GM18867 (cell line): ENCODE data around the gene SCYGR7.
"Not testable (repeated sequence)": the region's sequence is repeated elsewhere in the genome, so short reads cannot be mapped to it uniquely, and the experiment has no call there.

Experiments
- ATAC-seq: cut with Tn5 transposase; IDR thresholded peaks from one replicate; pipeline ENCODE4 v1.9.1; 2021; ENCODE audit warnings: mild to moderate bottlenecking, moderate library complexity; ENCODE audit not compliant: unreplicated experiment

Gene SCYGR7, protein sequence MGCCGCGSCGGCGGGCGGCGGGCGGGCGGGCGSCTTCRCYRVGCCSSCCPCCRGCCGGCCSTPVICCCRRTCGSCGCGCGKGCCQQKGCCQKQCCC

GRCh38 chr2:227728035-227728434, at the start of gene SCYGR7:
SCYGR7 (plus strand) TSS chr2:227728335; CDS start chr2:227728335, 0 bp downstream.
- no peak for ATAC-seq

DNA sequence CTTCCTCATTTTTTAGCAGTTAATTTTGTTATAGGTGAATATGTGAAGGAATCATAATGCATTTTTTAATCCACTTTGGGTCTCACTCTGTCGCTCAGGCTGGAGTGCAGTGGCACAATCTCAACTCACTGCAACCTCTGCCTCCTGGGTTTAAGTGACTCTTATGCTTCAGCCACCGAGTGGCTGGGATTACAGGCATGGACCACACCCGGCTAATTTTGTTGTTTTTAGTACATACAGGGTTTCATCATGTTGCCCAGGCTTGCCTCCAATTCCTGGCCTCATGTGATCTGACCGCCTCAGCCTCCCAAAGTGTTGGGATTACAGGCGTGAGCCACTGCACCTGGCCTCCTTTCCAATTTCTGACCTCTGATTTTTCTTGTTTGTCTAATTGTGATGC, 43.9 kb upstream of the SCYGR7 start:
- ATAC-seq = no peak

DNA sequence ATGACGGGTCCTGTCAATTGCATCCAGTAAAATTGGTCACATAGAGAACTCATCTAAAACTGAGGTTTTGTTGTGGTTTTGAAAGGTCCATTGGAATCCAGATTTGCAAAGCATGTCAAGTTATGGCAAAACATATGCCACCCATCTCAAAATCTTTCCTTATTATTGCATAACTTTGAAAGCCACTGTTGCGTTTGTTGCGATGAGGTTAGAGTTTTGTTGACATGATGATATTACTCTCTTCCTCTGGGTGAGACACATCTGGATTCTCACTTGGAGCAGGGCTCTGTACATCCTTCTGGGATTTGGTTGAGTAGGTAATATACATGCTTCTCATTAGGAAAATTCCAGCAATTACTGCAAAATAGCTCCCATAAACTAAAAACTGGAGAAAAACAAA, 40.9 kb upstream of the SCYGR7 start:
- no peak for ATAC-seq

- no peak for ATAC-seq
Measured at GRCh38 chr2:227696990-227697679, 31.0 kb upstream of the SCYGR7 start.

DNA sequence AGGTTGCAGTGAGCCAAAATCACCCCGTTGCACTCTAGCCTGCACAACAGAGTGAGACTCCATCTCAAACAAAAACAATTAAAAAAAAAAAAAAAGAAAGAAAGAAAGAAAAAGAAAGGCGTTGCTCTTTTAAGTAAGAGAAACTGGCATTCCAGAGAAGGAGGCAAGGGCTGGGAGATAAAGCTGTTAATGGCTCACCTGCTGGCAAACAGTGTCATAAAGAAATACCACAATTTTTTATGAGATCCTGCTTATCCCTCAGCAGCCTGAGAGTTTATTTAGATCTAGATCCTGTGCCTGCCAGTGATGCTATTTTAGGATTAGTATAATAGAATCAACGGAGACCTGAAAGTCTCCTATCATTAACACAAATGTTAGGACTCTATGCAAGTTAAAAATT, 26.6 kb upstream of the SCYGR7 start:
- no peak for ATAC-seq

DNA sequence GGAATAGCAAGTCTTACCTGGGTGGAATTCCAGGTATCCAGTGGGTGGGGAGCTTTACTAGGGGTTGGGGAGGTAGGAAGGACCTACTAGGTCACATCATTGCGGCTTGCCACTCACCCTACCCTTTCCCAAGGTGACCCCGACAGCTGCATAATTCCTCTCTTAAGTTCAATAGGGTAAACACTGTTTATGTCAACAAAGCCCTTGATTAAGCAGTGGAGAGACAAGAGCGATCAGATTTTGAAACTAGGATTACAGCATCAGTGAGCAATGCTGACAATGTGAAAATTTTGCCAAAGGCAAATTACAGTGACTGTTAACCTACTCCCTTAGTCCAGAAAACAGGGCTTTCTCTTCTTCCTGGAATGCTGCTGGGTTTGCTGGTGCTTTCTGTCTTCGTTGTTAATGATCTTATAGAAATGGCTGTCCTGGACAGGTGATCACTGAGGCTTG, 24.8 kb upstream of the SCYGR7 start:
- ATAC-seq = no peak

DNA sequence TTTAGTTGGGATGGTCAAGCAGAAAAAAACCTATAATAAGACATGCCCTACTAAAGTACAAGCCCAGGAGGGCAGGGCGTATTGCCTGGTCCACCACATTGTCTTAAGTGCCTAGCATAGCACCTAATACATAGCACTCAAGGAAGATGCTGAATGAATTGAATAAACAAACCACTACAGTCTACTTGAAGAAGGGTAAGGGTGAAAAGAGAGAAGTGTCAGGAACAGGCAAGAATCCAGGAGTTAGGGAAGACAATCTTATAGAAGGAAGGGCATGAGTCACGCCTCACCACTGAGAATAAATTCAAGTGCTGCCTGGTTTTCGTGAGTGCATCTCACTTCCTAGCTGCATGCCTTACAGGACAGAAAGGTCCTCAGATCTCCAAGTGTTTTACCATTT, 24.2 kb upstream of the SCYGR7 start:
- no peak for ATAC-seq

DNA sequence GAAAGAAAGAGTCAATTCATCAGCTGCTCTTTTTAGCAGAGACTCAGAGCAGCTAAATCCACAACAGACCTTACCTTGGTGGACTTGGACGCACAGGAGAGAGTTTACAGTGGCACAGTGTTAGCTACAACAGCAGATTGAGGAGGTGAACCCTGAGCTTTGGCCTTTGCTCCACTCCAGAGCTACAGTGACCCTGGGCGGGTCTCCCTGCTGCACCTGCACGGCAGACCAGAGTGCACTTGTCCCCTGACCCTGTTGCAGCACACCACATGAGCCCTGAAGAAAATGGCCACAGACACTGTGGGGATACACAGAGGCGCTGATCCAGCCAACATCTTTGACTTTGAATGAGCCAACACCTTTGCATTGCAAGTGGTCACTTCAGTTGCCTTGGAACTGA, 21.3 kb upstream of the SCYGR7 start:
- ATAC-seq = no peak

- no peak for ATAC-seq
Measured at GRCh38 chr2:227707390-227707789, 20.7 kb upstream of the SCYGR7 start.

GRCh38 chr2:227710986-227711385, 17.1 kb upstream of the SCYGR7 start:
- no peak for ATAC-seq

DNA sequence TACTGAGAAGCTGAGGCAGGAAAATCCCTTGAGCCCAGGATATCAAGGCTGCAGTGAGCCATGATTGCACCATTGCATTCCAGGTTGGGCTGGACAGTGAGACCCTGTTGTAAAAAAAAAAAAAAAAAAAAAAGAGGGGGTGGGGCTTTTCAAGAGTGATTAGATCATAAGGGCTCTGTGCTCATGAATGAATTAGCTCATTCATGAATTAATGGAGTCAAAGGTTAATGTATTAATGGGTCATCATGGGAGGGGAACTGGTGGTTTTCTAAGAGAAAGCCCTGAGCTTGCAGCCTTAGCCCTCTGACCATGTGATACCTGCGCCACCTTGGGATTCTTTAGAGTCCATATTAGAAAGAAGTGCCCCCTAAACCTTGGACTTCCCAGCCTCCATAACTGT, 14.8 kb upstream of the SCYGR7 start:
- ATAC-seq = no peak

- no peak for ATAC-seq
Measured at GRCh38 chr2:227716501-227716900, 11.6 kb upstream of the SCYGR7 start.

- no peak for ATAC-seq
Measured at GRCh38 chr2:227717687-227718567, 10.2 kb upstream of the SCYGR7 start, which contains the start of gene SLC19A3. SLC19A3 (minus strand) TSS chr2:227718028; CDS start chr2:227702318, 15,710 bp downstream.

DNA sequence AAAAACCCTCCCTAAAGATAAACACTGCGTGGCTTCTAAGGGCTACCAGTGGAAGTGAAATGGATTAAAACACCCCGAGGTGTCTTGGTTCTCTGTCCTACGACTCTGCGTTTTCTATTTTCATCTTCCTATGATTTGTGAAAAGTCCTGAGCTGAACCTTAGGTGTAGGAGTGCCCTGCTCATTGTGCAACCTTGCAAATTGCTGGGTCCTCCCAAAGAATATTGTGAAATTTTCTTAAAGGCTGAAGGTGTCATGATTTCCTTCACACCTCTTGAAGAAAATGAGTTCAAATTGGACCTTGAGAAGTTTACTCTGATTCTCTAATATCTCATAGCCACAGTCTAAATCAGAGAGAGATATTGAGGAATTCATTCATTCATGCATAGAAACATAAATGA, 8.5 kb upstream of the SCYGR7 start:
- no peak for ATAC-seq

DNA sequence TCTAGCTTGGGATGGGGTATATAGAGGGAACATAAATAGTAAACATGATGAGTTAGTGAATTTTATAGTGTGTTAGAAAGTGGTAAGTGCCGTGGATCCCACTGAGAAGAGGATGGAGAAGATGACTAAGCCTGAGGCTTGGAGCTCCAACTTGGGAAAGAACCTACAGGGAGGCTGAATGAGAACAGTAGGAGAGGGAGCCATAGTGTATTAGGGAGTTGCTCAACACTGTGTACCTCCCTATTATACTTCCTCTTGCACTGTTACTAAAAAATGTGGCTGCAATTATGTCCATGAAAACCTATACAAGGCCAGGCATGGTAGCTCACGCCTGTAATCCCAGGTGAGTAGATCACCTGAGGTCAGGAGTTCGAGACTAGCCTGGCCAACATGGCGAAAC, 7.5 kb upstream of the SCYGR7 start:
- no peak for ATAC-seq

DNA sequence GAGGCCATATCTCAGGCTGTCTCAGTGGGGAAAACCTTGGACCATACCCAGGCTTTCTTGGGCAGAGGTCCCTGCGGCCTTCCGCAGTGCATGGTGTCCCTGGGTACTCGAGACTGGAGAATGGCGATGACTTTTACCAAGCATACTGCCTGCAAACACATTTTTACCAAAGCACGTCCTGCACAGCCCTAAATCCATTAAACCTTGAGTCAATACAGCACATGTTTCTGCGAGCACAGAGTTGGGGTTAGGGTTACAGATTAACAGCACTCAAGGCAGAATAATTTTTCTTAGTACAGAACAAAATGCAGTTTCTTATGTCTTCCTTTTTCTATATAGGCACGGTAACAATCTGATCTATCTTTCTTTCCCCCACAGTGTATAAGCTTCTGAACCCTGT, 5.3 kb upstream of the SCYGR7 start:
- not testable (repeated sequence) for ATAC-seq

DNA sequence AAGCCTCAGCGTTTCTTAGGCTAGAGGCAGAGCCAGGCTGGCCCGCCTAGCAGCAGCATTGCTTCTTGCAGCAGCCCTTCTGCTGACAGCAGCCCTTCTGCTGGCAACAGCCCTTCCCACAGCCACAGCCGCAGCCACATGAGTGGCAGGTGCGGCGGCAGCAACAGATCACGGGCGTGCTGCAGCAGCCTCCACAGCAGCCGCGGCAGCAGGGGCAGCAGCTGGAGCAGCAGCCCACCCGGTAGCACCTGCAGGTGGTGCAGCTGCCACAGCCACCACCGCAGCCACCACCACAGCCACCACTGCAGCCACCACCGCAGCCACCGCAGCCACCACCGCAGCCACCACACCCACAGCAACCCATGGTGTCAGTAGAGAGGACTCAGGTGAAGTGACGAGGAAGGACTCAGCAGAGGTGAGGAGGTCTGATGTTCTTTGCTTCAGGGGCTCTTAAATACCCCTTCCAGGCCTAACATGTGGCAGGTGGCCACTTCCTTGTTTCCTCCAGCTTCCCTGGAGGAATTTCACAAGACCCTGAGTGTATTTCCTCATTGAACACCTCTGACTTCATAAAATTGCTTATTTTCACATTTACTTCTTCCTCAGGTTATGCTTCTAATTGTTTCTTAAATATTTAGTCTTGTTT, 3.6 kb upstream of the SCYGR7 start, which contains the start of gene SCYGR6:
Gene SCYGR6, minus strand, starts transcription at position 364 of the 646 bp plus-strand sequence. Its CDS starts 0 bp downstream, at position 364.
- ATAC-seq = no peak

GRCh38 chr2:227739351-227739750, 11.2 kb downstream of the SCYGR7 start:
- ATAC-seq = no peak

DNA sequence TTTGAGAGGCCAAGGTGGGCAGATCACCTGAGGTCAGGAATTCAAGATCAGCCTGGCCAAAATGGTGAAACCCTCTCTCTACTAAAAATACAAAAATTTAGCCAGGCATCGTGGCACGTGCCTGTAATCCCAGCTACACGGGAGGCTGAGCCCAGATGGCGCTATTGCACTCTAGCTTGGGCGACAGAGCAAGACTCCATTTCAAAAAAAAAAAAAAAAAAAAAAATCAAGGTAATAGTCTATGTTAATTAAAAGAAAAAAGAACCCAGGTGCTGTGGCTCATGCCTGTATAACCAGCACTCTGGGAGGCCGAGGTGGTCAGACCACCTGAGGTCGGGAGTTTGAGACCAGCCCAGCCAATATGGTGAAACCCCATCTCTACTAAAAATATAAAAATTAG, 12.6 kb downstream of the SCYGR7 start:
- not testable (repeated sequence) for ATAC-seq

DNA sequence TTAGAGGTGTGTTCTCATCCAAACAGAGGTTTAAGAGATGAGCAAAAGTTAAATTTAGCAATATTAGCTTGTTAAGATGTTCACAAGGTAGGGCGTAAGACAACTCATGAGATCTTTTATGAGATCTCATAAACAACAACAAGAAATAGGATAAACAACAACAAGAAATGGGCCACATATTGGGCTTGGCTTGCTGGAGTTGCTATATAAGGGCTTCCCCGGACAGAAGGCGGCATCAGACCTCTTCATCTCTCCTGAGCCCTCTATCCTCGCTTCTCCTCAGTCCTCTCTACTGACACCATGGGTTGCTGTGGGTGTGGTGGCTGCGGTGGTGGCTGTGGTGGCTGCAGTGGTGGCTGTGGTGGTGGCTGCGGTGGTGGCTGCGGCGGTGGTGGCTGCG, 17.5 kb downstream of the SCYGR7 start, which contains the start of gene SCYGR8:
Gene SCYGR8, plus strand, starts transcription at position 301 of the 400 bp plus-strand sequence. Its CDS starts 0 bp downstream, at position 301.
- no peak for ATAC-seq

GRCh38 chr2:227748079-227748478, 19.9 kb downstream of the SCYGR7 start:
- ATAC-seq = no peak
